ENCODE results near the gene SLC7A4.

Gene SLC7A4

GRCh38 chr22:20997536-20998257 is 34.7 kb downstream of the SLC7A4 start:
- no peak for DNase-seq

GRCh38 chr22:20996598-20997535 is 35.5 kb downstream of the SLC7A4 start:
- DNase-seq: no peak

- DNase-seq: no peak
Measured at GRCh38 chr22:20996031-20996410, 36.3 kb downstream of the SLC7A4 start.

GRCh38 chr22:20995329-20996030 is 36.9 kb downstream of the SLC7A4 start:
- DNase-seq: no peak

GRCh38 chr22:20994902-20995241 is 37.5 kb downstream of the SLC7A4 start:
- no peak for DNase-seq

GRCh38 chr22:20994128-20994901 is 38.0 kb downstream of the SLC7A4 start:
- DNase-seq: no peak

GRCh38 chr22:20993304-20994127 is 38.8 kb downstream of the SLC7A4 start:
- no peak for DNase-seq

- no peak for DNase-seq
Measured at GRCh38 chr22:20992456-20993303, 39.7 kb downstream of the SLC7A4 start.

GRCh38 chr22:20992056-20992442 is 40.3 kb downstream of the SLC7A4 start:
- DNase-seq: no peak

- no peak for DNase-seq
Measured at GRCh38 chr22:20991252-20992055, 40.9 kb downstream of the SLC7A4 start.

- DNase-seq: no peak
Measured at GRCh38 chr22:20990184-20991180, 41.9 kb downstream of the SLC7A4 start.

- no peak for DNase-seq
Measured at GRCh38 chr22:20989323-20990138, 42.8 kb downstream of the SLC7A4 start.

GRCh38 chr22:20988573-20989322 is 43.6 kb downstream of the SLC7A4 start:
- DNase-seq: no peak

GRCh38 chr22:20987375-20987774 is 45.0 kb downstream of the SLC7A4 start:
- DNase-seq: no peak

- no peak for DNase-seq
Measured at GRCh38 chr22:20986365-20986764, 46.0 kb downstream of the SLC7A4 start.

- no peak for DNase-seq
Measured at GRCh38 chr22:20985720-20986119, 46.6 kb downstream of the SLC7A4 start.

Data from activated CD4-positive, alpha-beta T cell treated with anti-CD3 and anti-CD28 coated beads for 1 hour (primary cell).